Midbrain (tissue), 1 donor: ENCODE results near the gene COL23A1.
A peak's percentile ranks its signal among the peaks of the same experiment; 100 is the strongest.

Experiments
- DNase-seq: peaks from one replicate; lab custom pipeline; 2025; lab: John Stamatoyannopoulos, UW

Gene COL23A1

DNA sequence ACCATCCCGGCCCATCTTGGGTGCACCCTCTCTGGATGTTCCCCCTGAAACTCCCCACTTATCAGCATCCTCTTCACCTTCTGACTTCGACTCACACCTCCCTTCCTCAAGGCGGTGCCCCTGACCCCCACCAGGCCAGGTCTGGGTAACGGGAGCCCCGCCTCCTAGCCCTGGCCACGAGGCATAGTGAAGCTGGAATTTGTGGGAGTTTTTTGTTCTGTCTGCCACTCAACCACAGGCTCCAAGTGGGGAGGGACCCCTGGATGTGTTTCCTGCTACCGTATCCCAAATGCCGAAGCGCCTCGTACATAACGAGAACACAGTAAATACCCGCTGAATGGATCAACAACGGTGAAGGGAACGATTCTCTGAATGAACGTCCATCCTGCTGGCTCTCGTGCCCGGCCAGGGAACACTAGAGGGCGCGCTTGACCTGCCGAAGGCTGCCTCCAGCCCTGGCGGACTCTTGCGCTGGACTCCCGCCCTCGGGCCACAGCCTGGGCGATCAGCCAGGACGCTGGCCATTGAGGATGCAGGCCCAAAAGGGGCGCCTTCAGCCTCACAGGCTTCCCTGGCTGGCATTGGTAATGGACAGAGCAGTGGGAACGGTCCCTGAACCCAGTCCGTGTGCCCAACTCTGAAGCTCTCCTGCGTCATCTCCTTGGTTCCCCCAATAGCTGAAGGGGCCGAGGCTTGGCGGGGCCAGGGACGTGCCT lies 310.3 kb downstream of the COL23A1 start:
- DNase-seq = peak; percentile 92

DNA sequence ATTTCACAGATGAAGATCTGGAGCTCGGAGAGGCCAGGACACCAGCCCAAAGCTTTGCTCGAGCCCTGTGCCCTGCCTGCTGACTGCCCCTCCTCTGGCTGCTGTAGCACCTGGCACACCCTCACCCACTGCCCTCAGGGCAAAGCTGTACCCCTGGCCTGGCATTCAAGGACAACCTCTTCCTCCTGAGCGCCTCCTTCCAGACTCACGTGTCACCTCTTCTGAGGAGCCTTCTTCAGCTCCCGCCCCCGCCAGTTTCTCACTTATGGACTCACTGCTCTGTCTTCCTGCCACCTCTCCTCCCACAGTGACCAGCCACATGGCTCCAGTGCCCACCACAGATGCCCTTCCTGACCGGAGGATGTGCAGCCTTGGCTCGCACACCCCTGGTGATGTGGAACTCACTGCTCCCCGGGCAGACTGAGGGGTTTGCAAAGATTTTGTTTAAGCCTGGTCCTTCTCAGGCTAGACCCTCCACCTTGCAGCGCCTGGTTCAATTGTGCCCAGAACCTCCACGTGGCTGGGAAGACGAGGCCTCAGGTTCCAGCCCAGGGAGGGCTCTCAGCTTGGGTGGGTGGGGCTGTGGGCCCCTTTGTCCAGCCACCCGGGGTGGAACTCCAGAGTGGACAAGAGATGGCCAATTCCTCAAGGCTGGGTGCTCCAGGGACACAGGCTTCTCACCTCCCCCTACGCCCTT lies 311.0 kb downstream of the COL23A1 start:
- DNase-seq = no peak

DNA sequence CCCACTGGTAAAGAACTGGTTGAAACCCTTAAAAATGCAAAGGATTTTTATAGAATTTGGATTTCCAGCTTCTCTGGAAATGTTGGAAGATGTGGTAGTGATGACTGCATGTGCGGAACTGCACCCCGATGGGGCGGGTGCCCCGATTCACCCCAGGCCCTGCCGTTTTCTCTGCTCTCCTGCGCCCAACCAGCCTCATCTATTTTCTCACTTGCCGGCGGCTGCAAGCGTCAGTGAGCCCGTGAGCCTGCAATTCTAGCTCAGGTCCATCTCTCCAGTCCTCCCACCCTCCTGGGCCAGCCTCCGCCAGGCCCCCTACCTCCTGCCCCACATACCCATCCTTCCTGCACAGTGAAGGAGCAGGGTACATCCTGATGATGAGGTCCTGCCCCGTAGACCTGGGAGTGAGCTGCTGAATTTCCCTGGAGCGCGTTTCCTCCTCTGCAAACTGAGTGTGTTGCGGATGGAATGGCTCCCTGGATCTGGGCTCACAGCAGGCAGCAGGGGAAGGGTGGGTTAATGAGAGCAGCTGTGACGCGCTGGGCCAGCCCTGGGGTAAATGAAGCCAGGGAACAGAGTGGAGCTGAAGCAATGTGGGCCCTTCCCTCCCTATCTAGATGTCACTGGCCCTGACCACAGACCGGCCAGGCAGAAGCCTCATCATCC lies 311.7 kb downstream of the COL23A1 start:
- DNase-seq = no peak

DNA sequence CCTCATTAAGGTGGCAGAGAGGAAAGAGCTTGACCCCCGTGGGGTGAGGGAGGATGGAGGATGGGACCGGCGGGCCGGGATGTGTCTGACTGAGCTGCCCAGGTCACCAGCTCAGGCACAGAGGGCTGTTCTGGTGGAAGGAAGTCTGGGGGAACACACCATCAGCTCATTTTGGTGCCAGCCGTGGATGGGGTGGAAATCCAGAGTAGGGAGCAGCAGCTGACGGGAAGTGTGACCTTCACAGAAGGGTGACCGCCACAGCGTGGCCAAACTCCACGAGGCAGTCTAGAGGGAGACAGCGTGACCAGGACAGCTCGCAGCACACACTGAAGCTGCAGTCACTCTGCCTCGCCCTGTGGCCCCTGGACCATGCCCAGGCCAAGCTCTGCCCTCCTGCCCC lies 312.3 kb downstream of the COL23A1 start:
- no peak for DNase-seq

DNA sequence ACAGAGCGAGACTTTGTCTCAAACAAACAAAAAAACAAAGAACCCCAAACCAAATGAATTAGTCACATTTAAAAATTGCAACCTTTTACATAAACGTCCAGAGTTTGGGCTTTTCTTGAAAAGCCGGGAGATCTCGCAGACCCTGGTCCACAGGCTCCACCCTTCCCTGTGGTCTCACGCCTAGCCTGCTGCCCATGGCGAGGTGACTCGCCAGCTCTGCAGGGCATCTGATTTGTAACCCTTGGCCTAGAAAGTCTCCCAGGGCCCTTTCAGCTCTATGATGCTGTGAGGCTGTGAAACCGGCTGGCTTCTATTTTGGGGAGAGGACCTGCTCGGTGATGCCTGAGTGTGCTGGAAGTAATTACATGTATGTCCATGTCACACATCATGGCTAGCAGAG lies 312.8 kb downstream of the COL23A1 start:
- DNase-seq = no peak

DNA sequence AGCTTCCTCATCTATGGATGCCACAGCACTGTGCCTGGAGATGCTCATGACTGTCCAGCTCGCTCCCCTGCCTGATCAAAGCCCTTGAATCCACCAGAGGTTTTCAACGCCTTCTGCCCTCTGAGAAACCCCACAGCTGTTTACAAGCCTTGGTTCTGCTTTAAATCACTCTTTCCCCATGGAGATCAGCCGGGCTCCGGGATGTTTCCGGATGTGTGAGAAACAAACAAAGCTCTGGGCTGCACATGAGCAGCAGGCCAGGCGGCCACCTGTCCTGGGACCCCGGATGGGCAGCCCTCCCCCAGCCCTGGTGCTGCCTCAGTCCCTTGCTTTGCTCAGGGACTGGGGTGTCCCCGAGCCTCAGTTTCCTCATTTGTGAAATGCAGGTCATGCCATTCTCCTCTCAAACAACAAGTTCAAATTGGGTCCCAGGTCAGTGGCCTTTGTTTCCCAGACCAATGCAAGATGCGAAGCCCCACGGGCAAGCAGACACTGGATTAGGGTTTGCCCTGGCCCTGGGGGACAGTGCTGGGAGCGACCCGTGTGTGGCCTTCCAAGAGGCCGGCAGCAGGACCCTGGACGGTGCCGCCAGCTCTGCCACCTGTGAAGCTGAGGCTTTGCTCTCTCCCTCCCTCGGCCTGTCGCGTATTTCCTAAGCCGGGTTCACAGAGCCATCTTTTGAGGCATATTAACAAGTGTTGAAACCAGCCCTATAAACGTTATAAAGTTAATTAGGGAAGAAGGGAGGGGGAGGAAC lies 315.2 kb downstream of the COL23A1 start:
- DNase-seq = no peak

DNA sequence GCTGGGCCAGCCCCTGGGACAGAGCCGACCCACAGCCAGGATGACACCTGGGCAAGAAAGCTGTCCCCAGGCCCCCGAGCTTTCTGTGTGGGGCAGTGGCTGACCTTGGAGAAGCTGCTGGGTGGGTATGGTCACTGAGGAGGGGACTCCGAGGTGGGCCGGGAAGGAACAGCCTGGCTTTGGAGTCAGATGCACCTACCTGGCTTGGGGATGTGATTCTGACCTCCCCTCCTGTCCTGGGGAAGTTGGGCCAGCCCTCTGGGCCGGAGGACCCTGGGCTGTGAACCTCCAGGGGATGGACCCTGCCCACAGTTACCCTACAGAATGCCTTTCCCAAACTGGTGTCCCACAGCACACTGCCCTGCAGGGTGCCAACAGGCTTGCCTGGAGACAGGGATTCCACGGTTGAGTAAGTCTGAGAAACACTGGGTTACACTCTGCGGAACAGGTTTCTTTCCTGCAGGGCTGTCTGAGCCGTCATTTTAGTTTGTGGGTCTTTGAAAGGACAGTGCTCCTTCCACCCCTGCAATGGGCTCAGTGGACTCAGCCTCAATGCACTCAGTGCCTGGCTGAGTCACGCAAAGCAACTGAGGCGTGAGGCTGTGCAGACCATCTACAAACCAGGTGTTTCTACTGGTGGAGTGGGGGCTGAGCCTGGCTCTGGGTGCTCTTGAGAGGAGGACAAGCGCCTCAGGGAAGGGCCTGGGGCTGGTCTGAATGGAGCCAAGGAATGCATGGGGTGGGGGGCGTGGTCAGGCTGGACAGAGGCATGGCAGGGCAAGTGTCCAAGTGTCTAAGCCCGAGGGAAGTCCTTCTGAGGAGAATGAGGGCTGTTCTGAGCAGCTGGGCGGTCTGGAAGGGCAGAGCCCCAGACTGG lies 316.3 kb downstream of the COL23A1 start:
- no peak for DNase-seq

DNA sequence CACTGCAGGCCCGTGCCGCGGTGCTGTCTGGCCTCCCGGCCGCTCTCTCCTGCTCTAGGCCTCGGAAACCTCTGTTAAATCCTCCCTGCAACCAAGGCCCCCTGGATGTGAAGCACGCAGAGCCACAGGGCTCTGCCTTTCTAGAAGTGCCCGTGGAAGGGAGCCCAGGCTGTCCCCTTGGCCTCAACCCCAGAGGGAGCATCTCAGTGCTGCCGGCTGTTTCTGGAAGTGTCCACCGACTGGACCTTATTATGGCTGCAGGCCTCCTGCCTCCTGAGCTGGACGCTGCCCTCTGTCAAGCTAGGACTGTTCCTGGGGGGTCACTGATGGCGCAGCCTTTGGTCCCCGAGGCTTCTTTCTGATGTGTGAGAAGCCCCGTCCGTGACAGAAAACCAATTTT lies 317.2 kb downstream of the COL23A1 start:
- DNase-seq = no peak

DNA sequence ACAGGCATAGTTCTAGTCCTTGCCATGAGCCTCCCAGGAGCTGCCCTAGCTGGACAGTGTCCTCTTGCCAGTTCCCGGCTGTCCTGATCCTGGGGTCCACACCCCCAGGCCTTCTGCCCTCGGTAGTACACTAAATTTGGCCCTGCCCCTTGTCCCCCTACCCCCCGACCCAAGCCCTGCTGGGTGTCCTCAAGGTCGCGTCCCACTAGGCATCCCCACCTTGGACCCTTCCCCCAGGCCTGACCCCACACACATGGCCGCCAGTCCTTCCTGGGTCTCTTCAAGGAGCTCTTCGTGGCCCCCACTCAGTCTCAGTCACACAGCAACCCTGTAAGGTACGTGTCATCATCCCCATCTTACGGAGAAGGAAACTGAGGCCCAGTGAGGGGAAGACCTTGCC lies 317.6 kb downstream of the COL23A1 start:
- no peak for DNase-seq

DNA sequence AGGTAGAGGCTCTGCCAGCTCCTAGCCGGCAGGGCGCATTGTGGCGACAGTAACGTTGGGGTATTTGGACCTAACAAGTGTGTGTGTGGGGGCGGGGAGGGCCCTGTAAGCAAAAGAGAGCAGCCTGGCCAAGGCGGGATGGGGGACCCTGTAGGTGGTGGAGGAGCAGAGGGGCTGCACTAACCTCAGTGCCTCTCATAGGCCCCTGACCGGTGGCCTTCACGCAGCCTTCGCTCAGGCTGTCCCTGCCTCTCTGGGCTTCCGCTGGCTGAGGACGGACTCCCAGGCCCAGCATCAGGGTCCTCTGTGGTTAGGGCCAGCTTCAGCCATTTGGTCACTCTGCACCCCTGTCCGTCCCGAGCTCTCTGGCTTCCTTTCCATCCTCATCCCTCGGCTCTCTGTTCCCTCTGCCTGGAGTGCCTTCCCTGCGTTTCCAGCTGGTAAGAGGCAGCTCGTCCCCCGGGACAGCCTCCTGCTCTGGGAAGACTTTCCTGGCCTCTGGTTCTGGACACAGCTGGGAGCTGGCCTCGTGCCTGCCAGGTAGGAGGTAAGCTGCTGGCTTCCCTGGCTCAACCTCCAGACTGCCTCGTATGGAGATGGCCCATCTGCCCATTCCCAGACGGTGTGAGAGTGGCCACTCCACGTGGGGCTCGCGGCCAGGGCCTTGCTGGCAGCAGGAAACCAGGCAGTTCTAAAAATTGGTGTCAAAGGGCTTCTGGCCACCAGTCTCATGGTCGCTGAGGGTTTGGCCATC lies 318.3 kb downstream of the COL23A1 start:
- DNase-seq = no peak

DNA sequence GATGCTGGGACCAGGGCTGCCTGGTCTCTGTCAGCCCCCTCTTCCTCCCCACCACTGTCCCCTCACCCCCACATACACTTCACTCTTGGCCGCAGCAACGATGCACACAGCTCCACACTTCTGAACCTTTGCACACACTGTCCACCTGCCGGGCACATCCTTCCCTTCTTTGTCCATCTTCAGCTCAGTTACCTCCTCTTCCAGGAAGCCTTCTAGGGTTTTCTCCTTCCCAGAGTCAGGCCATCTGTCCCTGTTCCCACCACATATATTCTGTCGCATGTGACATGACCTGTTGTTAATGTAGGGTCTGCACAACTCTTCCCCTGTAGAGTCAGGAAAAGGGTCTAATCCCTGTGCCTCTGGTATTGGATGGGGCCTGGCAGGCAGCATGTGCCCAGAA lies 319.0 kb downstream of the COL23A1 start:
- no peak for DNase-seq

DNA sequence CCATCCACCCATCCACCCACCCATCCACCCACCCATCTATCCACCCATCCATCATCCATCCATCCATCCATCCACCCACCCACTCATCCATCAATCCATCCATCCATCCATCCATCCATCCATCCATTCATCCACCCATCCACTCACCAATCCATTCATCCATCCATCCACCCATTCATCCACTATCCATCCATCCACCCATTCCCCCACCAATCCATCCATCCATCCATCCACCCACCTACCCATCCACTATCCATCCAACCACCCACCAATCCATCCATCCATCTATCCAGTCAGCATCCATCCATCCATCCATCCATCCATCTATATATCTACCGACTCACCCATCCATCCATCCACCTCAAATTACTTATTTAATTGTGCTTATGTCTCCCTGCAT lies 320.7 kb downstream of the COL23A1 start:
- DNase-seq = no peak

DNA sequence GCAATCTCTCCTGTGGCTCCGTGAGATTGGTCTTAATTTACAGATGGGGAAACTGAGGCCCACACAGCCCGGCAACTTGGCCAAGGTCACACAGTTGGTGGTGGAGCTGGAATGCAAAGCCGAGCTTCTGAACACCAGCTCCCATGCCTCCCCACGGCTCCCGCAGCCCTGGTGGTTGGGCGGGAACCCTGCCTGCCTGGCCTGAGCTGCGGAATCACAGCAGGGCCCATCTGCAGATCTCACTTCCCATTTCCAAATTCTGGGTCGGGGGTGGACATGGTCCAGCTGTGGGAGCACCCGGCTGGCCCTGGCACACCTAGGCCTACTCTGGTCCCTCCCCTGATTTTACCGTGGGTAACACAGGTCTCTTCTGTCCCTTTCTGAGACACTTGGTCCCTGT lies 322.3 kb downstream of the COL23A1 start:
- no peak for DNase-seq

DNA sequence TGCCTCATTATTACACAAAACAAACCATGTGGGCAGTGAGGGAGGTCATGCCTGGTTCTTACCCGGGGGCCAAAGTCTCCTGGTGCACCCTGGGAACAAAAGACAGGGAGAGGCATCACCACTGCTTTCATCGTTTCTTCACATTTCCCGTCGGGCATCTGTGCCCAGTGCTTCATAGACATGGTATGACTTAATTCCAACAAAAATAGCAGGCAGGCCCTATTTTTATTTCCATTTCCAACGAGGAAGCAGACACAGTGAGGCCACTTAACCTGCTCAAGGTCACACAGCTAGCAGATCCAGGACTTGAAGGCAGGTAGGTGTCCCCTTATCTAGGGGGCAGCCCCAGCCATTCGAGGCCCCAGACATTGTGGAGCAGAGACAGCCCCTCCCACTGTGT lies 322.9 kb downstream of the COL23A1 start:
- no peak for DNase-seq

DNA sequence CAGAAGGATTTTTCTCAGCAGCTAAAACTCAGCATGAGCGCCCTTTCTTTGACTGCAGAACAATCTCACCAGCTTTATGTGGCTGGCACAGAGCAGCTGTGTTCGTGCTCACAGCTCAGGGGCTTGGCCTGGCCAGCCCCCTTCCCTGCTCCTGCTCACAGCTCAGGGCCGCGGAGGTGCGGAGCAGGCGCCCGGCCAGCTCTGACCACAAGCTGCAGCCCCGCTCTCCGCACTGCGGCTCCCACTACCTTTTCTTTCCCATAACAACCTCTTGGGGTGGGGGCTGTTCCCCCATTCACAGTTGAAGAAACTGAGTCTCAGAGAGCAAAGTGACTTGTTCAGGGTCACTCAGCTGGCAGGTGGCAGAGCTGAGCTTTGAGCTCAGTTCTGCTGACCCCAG lies 323.6 kb downstream of the COL23A1 start:
- no peak for DNase-seq

DNA sequence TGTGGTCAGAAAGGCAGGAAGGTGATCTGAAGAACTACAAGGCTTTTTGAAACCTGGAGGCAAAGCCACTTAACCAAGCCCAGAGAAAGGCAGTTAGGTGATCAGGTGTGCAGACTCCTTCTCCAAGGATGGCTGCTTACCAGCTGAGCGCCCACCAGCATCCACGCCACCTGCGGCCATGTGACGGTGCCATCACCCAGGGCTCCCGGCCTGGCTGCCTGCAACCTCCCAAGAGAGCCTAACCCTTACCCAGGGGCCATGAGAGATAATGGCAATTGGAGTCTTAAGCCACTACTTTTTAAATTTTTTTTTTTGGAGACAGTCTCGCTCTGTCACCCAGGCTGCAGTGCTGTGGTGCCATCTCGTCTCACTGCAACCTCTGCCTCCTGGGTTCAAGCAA lies 324.4 kb downstream of the COL23A1 start:
- no peak for DNase-seq

DNA sequence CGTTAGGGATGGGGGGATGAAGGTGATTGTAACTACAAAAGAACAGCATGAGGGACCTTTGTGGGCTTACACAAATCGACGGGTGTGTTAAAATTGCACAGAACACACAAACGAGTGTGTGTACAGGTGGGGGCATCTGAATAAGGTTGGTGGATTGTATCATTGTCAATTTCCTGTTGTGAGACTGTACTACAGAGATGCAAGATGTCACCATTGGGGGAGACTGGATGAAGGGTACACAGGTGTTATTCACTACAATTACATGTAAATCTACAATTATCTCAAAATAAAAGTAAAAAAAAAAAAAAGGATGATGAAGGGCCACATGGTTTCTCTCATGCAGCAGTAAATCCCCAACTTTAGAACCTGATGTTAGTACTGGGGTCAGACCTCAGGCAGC lies 326.1 kb downstream of the COL23A1 start:
- DNase-seq = no peak

DNA sequence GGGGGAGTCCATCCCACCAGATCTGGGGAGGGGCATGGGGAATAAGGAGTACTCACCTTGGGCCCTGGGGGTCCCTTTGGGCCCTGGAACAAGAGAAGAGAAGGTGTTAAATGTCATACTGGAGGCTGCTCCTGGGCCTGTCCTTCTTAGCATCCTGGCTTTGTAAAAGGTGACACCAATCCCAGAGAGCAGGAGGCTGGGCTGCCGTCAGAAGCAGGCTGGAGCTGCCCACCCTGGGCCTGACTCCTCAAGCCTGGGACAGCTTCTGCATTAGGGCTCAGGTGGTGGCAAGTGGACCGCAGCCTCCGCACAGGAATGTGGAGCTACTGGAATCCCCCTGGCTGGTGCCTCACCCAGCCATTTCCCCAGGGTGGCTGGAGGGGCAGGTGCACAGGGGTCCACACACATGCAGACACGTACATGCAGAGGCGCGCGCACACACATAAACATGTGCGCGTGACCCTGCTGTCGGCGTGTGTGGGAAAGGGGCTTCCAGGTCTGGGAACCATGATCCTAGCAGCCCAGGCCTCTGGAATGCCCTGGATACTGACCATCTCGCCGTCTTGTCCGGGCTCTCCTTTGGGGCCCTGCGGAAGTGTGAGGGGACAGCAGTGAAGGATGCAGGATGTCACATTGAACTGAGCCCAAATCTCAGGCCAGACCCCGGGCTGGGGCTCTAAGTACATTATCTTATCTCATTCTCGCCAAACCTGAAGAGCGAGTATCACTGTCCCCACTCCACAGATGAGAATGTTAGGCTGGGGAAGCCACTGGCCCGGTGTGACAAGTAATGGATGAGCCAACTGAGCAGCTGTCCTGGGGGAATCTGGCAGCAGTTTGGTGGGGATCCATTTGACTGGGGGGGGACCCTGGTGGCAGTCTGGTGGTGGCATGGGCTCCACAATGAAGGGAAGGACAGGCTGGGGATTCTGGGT lies 328.3 kb downstream of the COL23A1 start:
- DNase-seq = no peak

DNA sequence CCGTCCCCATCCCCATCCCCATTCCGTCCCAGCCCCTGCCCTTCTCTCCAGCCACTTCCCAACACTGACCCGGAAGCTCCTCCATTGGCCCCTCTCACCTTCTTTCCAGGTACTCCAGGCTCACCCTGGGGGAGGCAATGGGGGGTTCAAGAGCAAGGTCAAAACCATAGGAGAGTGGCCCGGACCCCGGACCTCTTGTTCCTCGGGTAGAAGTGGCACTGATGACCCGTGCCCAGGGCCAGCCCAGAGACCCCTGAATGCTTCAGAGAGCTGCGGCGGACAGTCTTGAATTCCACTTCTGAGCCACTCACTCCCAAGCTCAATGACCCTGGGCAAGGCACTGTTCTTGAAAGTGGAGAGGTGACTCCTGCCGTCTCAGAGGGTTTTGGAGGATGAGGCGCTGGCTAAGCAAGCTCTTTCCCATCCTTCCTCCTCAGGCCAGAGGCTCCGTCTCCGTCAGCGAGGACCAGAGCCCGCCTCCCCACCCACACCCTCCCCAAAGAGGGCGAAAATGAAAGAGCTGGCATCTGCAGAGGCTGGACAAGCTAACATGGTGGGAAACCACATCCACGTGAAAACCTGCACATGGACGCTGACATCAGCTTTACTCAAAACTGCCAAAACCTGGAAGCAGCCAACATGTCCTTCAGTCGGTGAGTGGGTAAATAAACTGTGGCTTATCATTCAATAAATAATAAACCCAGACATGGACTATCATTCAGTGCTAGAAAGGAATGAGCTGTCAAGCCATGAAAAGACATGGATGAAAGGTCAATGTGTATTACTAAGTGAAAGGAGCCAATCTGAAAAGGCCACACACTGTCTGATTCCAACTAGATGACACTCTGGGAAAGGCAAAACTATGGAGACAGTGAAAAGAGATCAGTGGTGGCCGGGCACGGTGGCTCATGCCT lies 330.3 kb downstream of the COL23A1 start:
- no peak for DNase-seq
